Body of pancreas (tissue), 4 donors: ENCODE measurements around the gene AVL9. TPM values are rescaled to one million over a fixed set of nuclear protein-coding genes. Genes with fewer than 3 reads are reported as not detected.

Experiments used
- ATAC-seq: fragments of 150-250 bp; one replicate; pipeline ENCODE4 v1.9.1; 2016
- DNase-seq, 4 donors: peaks; one replicate each; pipeline ENCODE4 v3.0.0-alpha.2; 2019
- H3K27ac ChIP-seq, 4 donors: fragments of 200-600 bp; sonication (generic); 1 replicate in 3 of 4; 2 replicates in 1 of 4; pipeline versions ENCODE4 v1.5.1 to v1.6.1; 2016 to 2019; ENCODE audit warnings: mild to moderate bottlenecking in 1 of 4, mixed read lengths in 1 of 4, moderate library complexity in 1 of 4
- H3K27me3 ChIP-seq, 2 donors: fragments of 200-600 bp; sonication (generic); one replicate each; pipeline ENCODE4 v1.6.0; 2016; ENCODE audit warnings: mild to moderate bottlenecking in 1 of 2
- H3K36me3 ChIP-seq, 2 donors: fragments of 200-600 bp; sonication (generic); replicated peaks in 1 of 2; 2 replicates each; pipeline ENCODE4 v1.5.1; 2016; ENCODE audit warnings: low read depth in 2 of 2; ENCODE audit not compliant: insufficient read depth in 1 of 2
- H3K4me1 ChIP-seq: fragments of 200-600 bp; sonication (generic); one replicate; pipeline ENCODE4 v1.6.0; 2016
- H3K4me3 ChIP-seq, 2 donors: fragments of 200-600 bp; sonication (generic); 1 replicate in 1 of 2; 2 replicates in 1 of 2; pipeline ENCODE4 v1.5.1; 2016 to 2019
- H3K9me3 ChIP-seq, 3 donors: fragments of 200-600 bp; sonication (generic); 1 replicate in 2 of 3; 2 replicates in 1 of 3; pipeline ENCODE4 v1.5.1; 2016
- CTCF ChIP-seq, 7 experiments: fragments of 450-650 bp in 4 of 7; fragments of 200-600 bp in 3 of 7; sonication (generic) in 3 of 7; IDR thresholded peaks; one replicate each; pipeline ENCODE4 v1.5.1; 2016 to 2019; ENCODE audit warnings: antibody characterized with exemption in 7 of 7
- POLR2A ChIP-seq, 3 donors: fragments of 450-650 bp; IDR thresholded peaks; one replicate each; pipeline ENCODE4 v1.6.1; 2016; ENCODE audit warnings: antibody characterized with exemption in 3 of 3, mild to moderate bottlenecking in 2 of 3
- WGBS, 2 donors: methylation state at CpG; one replicate each; pipeline ENCODE4 v1.1.5; 2017; 5-methylcytosine and 5-hydroxymethylcytosine counted together
- intact Hi-C: fragments of 100-400 bp; cut with DNase I; formaldehyde crosslinking; loops from one replicate; pipeline ENCODE4 v1.15.1; 2023
- total RNA-seq, 2 donors: library from RNA; depleted of rRNA; stranded (reverse); fragments of >200 nt; gene quantifications; one replicate each; pipeline ENCODE4 v1.1.0, GENCODE V29; 2016

The AVL9 gene
- total RNA-seq, 2 donors from 2014 or later, result 15.3 to 19.8 TPM

GRCh38 chr7:32586291-32587221 lies 91.3 kb downstream of the AVL9 start:
- TF ChIP-seq CTCF (IDR thresholded peaks at IDR 0.05) (no peak), POLR2A (IDR thresholded peaks at IDR 0.05) (no peak)
- WGBS, 2 donors, result 53 to 67% methylated on average over 5 of the region's 5 CpGs
- no peak for DNase-seq
- Histone ChIP-seq H3K27me3 (no peaks in the 10 kb centered on the region), H3K4me3 (no peak overlapping the region), H3K36me3 (peaks cover 0 to 27% of the 10 kb centered on the region in 2 donors), H3K4me1 (peaks cover 6% of the 10 kb centered on the region), H3K9me3 (no peaks in the 10 kb centered on the region), H3K27ac (peak overlapping the region in 2 of 4 donors; percentile 26 to 60)
- ATAC-seq, result peak; percentile 38
- intact Hi-C loops, result no loop called here

GRCh38 chr7:32587411-32587948 lies 92.2 kb downstream of the AVL9 start:
- H3K27me3 ChIP-seq, result no peaks in the 10 kb centered on the region
- peaks cover 0 to 24% of the 10 kb centered on the region in 2 donors for H3K36me3 ChIP-seq
- ATAC-seq, result peak; percentile 49
- WGBS, 2 donors, result 48 to 59% methylated on average over 8 to 9 of the region's 9 CpGs
- TF ChIP-seq POLR2A (IDR thresholded peaks at IDR 0.05), result no peak
- TF ChIP-seq CTCF (IDR thresholded peaks at IDR 0.05), result no peak
- intact Hi-C loops, result no loop called here
- peaks cover 6% of the 10 kb centered on the region for H3K4me1 ChIP-seq
- H3K4me3 ChIP-seq, result no peak overlapping the region
- H3K27ac ChIP-seq, result peak overlapping the region in 2 of 4 donors; percentile 26 to 60
- no peaks in the 10 kb centered on the region for H3K9me3 ChIP-seq
- no peak for DNase-seq

- no peak for TF ChIP-seq CTCF (IDR thresholded peaks at IDR 0.05)
- no peak for TF ChIP-seq POLR2A (IDR thresholded peaks at IDR 0.05)
- DNase-seq, result no peak
- H3K27me3 ChIP-seq, result no peaks in the 10 kb centered on the region
- ATAC-seq, result no peak
- H3K27ac ChIP-seq, result no peak overlapping the region
- no peaks in the 10 kb centered on the region for H3K9me3 ChIP-seq
- H3K4me1 ChIP-seq, result peaks cover 6% of the 10 kb centered on the region
- intact Hi-C loops, result no loop called here
- H3K36me3 ChIP-seq, result peaks cover 0 to 14% of the 10 kb centered on the region in 2 donors
- H3K4me3 ChIP-seq, result no peak overlapping the region
- WGBS, 2 donors, result 41 to 54% methylated on average over 2 of the region's 2 CpGs
Observed at GRCh38 chr7:32588657-32589056, 93.4 kb downstream of the AVL9 start.

- WGBS, 2 donors, result 71 to 75% methylated on average over 3 of the region's 3 CpGs
- ATAC-seq, result no peak
- peaks cover under 1% of the 10 kb centered on the region for H3K4me1 ChIP-seq
- TF ChIP-seq CTCF (IDR thresholded peaks at IDR 0.05), result no peak
- no peak for TF ChIP-seq POLR2A (IDR thresholded peaks at IDR 0.05)
- H3K27me3 ChIP-seq, result no peaks in the 10 kb centered on the region
- H3K4me3 ChIP-seq, result no peak overlapping the region
- no peaks in the 10 kb centered on the region for H3K9me3 ChIP-seq
- H3K27ac ChIP-seq, result no peak overlapping the region
- H3K36me3 ChIP-seq, result peaks cover 0 to 5% of the 10 kb centered on the region in 2 donors
- intact Hi-C loops, result no loop called here
- no peak for DNase-seq
Observed at GRCh38 chr7:32591938-32592337, 96.6 kb downstream of the AVL9 start.
